Lung (tissue), 12 donors: Measurements from ENCODE around the gene GPR137. TPM values are rescaled to one million over a fixed set of nuclear protein-coding genes. Genes with fewer than 3 reads are reported as not detected.

Experiments used
- ATAC-seq: fragments of 200-7000 bp; cut with Tn5 transposase; one replicate; pipeline ENCODE4 v1.9.1; 2020; ENCODE audit warnings: moderate number of reproducible peaks; ENCODE audit not compliant: insufficient read depth, low FRiP score
- DNase-seq, 3 donors: peaks; one replicate each; pipeline ENCODE4 v3.0.0-alpha.2; 2013 to 2017
- H3K27ac ChIP-seq, 2 donors: one replicate each; pipeline ENCODE4 v1.5.1; 2013; ENCODE audit warnings: mild to moderate bottlenecking in 2 of 2, moderate library complexity in 2 of 2, control low read depth in 1 of 2, inconsistent platforms in 1 of 2, low read depth in 1 of 2, low read length in 1 of 2
- H3K27me3 ChIP-seq, 3 donors: one replicate each; pipeline ENCODE4 v1.5.1; 2013; ENCODE audit warnings: low read length in 2 of 3; ENCODE audit not compliant: control insufficient read depth in 3 of 3, insufficient read depth in 3 of 3
- H3K36me3 ChIP-seq, 4 donors: one replicate each; pipeline ENCODE4 v1.5.1; 2013; ENCODE audit warnings: low read length in 4 of 4, mild to moderate bottlenecking in 1 of 4, moderate library complexity in 1 of 4; ENCODE audit not compliant: control insufficient read depth in 4 of 4, insufficient read depth in 4 of 4
- H3K4me1 ChIP-seq, 5 donors: one replicate each; pipeline ENCODE4 v1.5.1; 2013; ENCODE audit warnings: low read length in 5 of 5, mild to moderate bottlenecking in 2 of 5, moderate library complexity in 1 of 5; ENCODE audit not compliant: control insufficient read depth in 5 of 5, insufficient read depth in 5 of 5
- H3K4me3 ChIP-seq: one replicate; pipeline ENCODE4 v1.5.1; 2013; ENCODE audit warnings: mild to moderate bottlenecking, control low read depth, moderate library complexity
- H3K9ac ChIP-seq, 2 donors: one replicate each; pipeline ENCODE4 v1.5.1; 2013; ENCODE audit warnings: low read length in 2 of 2, control low read depth in 1 of 2; ENCODE audit not compliant: insufficient read depth in 1 of 2
- H3K9me3 ChIP-seq, 4 donors: one replicate each; pipeline ENCODE4 v1.5.1; 2013; ENCODE audit warnings: low read length in 3 of 4, mild to moderate bottlenecking in 1 of 4, moderate library complexity in 1 of 4; ENCODE audit not compliant: control insufficient read depth in 4 of 4, insufficient read depth in 3 of 4
- WGBS, 2 donors: extraction: QIAGEN DNeasy Blood & Tissue Kit; methylation state at CpG; one replicate each; pipeline ENCODE4 v1.1.7; 2013; 5-methylcytosine and 5-hydroxymethylcytosine counted together
- polyA plus RNA-seq, 2 donors: library from polyadenylated mRNA; stranded (reverse); fragments of 200-250 nt; gene quantifications; one replicate each; pipeline ENCODE4 v1.2.1, GENCODE V29; 2013
- total RNA-seq, 2 donors: library from RNA; depleted of rRNA in 1 of 2; stranded (reverse); fragments of >200 nt in 1 of 2; gene quantifications; one replicate each; pipeline ENCODE4 v1.2.1, GENCODE V29; 2014 to 2021
- TF ChIP-seq, protein P1 (sequence below): IDR thresholded peaks from 2 replicates; pipeline ENCODE4 v1.5.1; 2012; ENCODE audit warnings: mild to moderate bottlenecking; ENCODE audit errors: control extremely low read depth, extremely low read depth
- donor health status: control.
- donor health status: control.
- donor health status: Bipolar disorder and iron deficiency.
- donor health status: healthy.
- donor health status: DM: yes; HTN: yes; CAD: no.

Gene GPR137
- total and polyA plus RNA-seq, 4 donors: 14.5 to 59.1 (median 27.5) TPM

DNA sequence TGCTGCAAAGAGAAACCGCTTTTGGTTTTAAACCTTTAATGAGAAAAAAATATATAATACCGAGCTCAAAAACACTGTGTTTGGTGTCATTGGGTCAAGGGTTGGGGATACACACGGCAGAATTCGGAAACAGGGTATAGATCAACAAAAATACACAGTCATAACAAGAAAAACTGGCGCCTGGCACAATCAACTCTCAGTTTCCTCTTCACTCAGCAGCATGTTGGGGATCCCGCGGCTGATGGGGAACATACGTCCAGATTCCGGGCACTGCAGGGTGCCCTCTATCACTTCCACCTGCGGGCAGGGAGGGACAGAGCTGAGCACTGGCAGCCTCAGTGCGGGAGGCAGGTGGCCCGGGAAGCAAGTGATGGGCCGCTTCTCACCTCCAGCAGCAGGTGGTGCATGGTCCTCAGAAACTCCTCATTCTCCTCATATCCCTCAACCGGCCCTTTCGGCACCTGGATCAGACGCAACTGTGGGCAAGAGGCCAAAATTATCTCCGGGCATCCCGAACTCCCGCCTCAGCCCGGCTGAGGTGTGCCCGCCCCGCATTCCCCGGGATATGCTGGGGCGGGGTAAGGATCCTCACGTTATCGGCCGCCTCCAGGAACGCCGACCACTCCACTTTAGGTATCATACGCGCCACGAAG lies 31.1 kb downstream of the GPR137 start:
- Histone ChIP-seq H3K27ac (peak overlapping the region; percentile 93 to 97), H3K4me1 (peaks cover 0 to 16% (median 3%) of the 10 kb centered on the region in 5 donors), H3K36me3 (peaks cover 0 to 28% (median 6%) of the 10 kb centered on the region in 4 donors), H3K4me3 (peak overlapping the region; percentile 77), H3K27me3 (no peaks in the 10 kb centered on the region), H3K9ac (peak overlapping the region; percentile 73 to 82), H3K9me3 (no peaks in the 10 kb centered on the region)
- TF ChIP-seq, protein P1, sequence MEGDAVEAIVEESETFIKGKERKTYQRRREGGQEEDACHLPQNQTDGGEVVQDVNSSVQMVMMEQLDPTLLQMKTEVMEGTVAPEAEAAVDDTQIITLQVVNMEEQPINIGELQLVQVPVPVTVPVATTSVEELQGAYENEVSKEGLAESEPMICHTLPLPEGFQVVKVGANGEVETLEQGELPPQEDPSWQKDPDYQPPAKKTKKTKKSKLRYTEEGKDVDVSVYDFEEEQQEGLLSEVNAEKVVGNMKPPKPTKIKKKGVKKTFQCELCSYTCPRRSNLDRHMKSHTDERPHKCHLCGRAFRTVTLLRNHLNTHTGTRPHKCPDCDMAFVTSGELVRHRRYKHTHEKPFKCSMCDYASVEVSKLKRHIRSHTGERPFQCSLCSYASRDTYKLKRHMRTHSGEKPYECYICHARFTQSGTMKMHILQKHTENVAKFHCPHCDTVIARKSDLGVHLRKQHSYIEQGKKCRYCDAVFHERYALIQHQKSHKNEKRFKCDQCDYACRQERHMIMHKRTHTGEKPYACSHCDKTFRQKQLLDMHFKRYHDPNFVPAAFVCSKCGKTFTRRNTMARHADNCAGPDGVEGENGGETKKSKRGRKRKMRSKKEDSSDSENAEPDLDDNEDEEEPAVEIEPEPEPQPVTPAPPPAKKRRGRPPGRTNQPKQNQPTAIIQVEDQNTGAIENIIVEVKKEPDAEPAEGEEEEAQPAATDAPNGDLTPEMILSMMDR: no peak
- 5 to 9% methylated on average over 32 of the region's 32 CpGs for WGBS, 2 donors
- no peak for DNase-seq
- no peak for ATAC-seq

DNA sequence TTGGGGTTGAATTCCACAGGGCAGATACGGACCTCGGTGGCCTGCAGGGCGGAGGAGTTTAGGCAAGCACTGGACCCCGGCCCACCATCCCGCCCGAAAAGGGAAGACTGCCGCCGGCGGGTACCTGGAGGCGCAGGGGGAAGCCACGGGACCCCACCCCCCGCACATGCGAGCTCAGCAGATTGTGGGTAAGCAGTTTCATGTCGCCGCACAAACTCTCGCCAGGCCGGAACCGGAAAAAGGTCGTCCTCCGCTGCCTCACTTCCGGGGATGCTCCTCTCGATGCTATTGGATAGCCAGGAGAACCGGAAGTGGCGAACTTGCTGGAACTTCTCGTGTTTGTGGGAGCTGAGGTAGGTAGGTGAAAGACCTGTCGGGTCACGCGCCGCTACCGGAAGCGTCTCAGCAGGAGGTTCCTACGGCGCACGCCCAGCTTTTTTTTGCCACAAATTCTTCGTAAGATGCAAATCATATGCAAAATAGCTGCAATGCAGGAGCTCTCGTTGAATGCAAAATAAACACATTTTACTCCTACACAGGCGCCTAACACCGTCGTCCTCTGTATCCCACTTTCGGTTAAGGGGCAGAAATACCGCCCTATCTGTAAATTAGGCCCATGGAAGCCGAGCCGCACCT lies 31.8 kb downstream of the GPR137 start, which contains the start of gene TRMT112:
Gene TRMT112, minus strand, starts transcription at position 235 of the 636 bp plus-strand sequence. Its CDS starts 33 bp downstream, at position 202.
- peak; percentile 97 to 99 (median 99) for DNase-seq
- H3K36me3 ChIP-seq: peaks cover 0 to 32% (median 6%) of the 10 kb centered on the region in 4 donors
- TF ChIP-seq, protein P1: no peak
- no peaks in the 10 kb centered on the region for H3K9me3 ChIP-seq
- peak within 1 kb of the TSS; percentile 74 to 82 for H3K9ac ChIP-seq
- 0% methylated on average over 43 of the region's 43 CpGs for WGBS, 2 donors
- peak within 1 kb of the TSS; percentile 77 for H3K4me3 ChIP-seq
- H3K4me1 ChIP-seq: peaks cover 0 to 16% (median 3%) of the 10 kb centered on the region in 5 donors
- no peaks in the 10 kb centered on the region for H3K27me3 ChIP-seq
- H3K27ac ChIP-seq: peak within 1 kb of the TSS; percentile 93 to 97
- ATAC-seq: peak; percentile 78

DNA sequence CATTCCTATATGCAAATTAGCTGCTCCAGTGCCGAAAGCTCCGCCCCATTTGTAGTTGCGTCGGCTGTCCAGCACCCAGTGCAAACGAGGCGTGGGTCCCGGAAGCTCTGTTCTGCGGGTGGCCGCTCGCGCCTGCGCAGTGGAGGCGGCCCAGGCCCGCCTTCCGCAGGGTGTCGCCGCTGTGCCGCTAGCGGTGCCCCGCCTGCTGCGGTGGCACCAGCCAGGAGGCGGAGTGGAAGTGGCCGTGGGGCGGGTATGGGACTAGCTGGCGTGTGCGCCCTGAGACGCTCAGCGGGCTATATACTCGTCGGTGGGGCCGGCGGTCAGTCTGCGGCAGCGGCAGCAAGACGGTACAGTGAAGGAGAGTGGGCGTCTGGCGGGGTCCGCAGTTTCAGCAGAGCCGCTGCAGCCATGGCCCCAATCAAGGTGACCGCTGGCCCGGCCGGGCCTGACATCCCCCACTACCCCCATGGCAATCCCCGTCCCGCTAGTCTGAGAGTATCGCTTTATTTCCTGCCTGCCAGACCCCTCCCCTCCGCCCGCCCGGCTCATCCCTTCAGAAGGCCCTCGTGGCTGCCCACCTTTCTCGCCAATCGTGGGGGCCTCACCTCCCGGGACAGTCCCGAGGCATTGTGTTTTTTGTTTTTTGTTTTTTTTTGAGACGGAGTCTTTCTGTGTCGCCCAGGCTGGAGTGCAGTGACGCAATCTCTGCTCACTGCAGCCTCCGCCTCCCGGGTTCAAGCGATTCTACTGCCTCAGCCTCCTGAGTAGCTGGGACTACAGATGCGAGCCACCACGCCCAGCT lies 32.5 kb downstream of the GPR137 start, which contains the start of gene PRDX5:
Gene PRDX5, plus strand, starts transcription at position 161 of the 805 bp plus-strand sequence. Its CDS starts 95 bp downstream, at position 256.
- Histone ChIP-seq H3K36me3 (peaks cover 0 to 37% (median 6%) of the 10 kb centered on the region in 4 donors), H3K9ac (peak within 1 kb of the TSS; percentile 74 to 82), H3K27me3 (no peaks in the 10 kb centered on the region), H3K27ac (peak within 1 kb of the TSS; percentile 93 to 97), H3K9me3 (no peaks in the 10 kb centered on the region), H3K4me3 (peak within 1 kb of the TSS; percentile 77), H3K4me1 (peaks cover 0 to 16% (median 3%) of the 10 kb centered on the region in 5 donors)
- ATAC-seq: peak; percentile 89
- 0% methylated on average over 55 to 61 of the region's 61 CpGs for WGBS, 2 donors
- peak; percentile 98 to 99 (median 98) for DNase-seq
- TF ChIP-seq, protein P1: no peak
